AML-193 (cell line): ENCODE measurements around the gene AKNA.
"Not testable (repeated sequence)": the region's sequence is repeated elsewhere in the genome, so short reads cannot be mapped to it uniquely, and the experiment has no call there.

ENCODE experiments used
- DNase-seq, 2 experiments: peaks; one replicate each; lab custom pipeline; 2025; lab: John Stamatoyannopoulos, UW

Gene AKNA

DNA sequence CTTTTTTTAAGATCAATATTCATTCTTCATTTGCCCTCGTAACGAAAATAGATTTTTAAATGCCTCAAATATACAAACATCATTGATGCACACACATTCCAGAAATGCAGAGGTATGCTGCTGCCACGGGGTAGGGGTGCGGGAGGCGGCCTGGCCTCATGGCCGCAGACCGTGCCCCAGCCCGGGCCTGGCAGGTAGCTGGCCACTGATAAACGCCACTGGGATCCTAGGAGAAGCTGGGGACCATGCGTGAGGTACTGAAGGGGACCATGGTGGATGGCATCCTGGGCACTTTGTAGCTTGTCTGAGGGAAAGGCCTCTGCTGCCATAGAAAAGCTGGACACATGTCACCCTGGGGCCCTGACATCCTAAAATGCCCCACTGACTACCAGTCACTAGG is 51.6 kb downstream of the AKNA start:
- DNase-seq: no peak

DNA sequence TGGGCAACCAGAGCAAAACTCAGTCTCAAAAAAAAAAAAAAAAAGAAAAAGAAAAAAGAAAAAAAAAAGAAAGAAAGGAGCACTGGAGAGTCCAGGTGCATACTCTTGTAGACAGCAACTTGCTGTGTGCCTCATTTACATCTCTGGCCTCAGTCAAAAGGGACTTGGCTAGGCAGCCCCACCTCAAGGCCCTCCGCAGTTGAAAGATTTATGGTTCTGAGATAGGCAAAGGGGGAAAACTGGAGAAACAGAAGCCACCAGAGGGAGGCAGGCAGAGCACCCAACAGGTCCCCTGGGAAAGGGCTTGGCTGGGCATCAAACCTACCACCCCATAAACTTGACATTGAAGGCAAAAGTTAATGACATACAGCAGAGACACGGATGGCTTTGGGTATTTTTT is 52.0 kb downstream of the AKNA start:
- no peak for DNase-seq

DNA sequence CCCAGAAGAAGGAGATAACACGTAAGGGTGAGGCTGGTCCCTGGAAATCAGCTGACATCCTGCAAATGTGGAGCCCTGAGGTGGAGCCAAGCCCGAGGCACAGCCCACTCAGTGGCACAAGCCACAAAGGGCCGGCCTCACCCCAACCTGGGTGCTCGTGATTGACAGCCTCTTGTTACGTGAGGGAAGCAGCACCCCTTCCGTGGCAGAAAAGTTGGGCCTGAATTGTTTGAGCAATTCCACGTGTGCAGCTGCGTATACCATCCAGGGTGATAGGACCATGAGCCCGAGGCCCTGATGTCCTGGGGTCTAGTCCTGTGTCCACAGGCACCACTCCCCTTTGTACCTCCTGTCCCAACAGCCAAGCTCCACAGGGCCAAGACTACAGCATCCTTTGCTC is 53.3 kb downstream of the AKNA start:
- no peak for DNase-seq

DNA sequence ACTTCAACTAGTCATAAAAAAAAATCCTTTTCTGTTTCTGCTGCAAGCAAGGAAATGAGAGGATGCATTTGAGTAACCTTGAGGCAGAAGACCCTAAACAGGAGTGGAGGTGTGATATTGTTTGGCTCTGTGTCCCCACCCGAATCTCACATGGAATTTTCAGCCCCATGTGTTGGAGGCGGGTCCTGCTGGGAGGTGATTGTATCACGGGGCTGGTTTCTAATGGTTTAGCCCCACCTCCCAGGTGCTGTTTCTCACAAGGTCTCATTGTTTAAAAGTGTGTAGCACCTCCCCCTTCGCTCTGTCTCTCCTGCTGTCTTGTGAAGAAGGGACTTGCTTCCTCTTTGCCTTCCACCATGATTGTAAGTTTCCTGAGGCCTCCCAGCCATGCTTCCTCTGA is 54.1 kb downstream of the AKNA start:
- not testable (repeated sequence) for DNase-seq

DNA sequence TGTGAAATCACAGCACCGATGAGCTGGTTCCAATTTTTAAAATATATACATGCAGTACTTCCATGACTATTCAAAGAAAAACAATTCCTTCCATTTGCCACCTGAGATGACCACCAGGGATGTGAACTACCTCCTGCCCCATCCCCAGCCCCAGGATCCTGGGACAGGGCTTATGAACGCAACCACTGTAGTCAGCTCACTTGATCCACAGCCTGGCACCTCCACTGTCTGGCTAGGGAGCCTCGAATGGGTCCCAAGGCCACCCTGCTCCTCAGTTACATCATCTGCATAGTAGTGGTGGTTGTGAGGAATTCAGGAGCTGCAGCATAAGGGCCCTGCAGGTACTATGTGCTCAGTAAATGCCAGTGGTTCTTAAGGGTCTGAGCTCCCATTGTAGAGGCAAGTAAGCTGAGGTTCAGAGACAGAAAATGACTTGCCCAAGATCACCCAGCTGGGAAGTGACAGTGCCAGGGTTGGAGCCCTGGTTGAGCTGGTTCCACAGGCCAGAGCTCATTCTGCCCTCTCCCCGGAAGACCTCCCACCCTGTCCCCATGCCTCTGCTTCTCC is 55.2 kb downstream of the AKNA start:
- not testable (repeated sequence) for DNase-seq

DNA sequence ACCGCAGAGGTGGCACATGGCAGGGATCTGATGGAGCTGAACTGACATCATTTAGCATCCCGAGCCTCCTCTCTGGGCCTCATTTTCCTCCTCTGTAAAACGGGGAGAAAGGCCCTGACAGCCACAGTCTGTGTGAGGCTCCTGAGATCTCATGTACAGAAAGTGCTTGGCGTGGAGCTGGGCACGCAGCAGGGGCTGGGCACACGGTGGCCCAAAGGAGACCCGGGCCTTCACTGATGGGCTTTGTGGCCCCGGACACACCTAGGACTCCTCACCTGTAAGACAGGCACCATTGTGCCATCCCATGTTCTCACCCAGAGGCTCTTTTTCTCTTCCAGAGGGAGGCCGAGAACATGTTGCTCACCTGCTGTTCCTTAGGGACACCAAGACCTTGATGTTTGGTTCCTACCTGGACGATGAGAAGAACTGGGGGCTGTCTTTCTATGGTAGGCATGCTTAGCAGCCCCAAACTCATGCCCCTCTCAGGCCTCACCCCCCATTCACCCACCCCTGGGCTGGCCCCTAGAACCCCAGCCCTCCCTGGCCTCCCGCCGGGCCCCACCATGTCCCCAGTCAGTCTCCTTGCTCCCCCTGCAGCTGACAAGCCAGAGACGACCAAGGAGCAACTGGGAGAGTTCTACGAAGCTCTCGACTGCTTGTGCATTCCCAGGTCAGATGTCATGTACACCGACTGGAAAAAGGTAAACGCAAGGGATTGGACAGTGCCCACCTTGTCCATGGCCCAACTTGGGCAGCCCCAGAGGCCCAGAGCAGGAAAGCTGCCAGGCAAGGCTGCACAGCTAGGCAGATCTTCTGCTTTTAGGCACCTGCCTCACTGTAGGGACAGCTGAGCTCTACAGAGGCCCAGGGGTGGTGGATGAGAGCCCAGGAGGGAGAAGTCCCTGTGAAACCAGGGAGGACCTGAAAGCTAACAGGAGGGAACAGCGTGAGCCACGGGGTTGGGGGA is 56.3 kb downstream of the AKNA start:
- not testable (repeated sequence) for DNase-seq

DNA sequence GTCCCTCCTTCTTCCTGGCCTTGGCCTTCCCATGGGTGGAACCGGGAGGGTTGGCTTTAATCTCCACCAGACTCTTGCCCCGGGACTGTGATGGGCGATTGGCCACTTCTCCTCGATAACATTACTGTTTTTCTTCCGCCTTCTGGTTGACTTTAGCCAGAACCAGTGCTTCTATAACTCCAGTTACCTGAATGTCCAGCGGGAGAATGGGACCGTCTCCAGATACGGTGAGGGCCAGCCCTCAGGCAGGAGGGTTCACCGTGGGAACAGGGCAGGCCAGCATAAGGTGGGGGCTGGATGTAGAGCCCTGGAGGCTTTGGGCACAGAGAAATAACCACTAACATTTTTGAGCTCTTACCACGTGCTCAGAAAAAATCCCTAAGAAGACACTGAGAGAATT is 57.1 kb downstream of the AKNA start:
- no peak for DNase-seq

DNA sequence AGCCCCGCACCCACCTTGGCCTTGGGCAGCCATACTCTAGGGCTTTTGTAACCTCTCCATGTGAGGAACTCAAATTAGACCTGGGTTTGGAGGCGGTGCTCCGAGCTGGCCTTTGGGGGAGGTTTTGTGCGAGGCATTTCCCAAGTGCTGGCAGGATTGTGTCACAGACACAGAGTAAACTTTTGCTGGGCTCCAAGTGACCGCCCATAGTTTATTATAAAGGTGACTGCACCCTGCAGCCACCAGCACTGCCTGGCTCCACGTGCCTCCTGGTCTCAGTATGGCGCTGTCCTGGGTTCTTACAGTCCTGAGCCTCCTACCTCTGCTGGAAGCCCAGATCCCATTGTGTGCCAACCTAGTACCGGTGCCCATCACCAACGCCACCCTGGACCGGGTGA is 58.2 kb downstream of the AKNA start, which contains the start of gene ORM2:
Gene ORM2 (plus strand): TSS at position 245 of the 398 bp plus-strand sequence. CDS start 36 bp downstream, at position 281.
- DNase-seq: not testable (repeated sequence)

DNA sequence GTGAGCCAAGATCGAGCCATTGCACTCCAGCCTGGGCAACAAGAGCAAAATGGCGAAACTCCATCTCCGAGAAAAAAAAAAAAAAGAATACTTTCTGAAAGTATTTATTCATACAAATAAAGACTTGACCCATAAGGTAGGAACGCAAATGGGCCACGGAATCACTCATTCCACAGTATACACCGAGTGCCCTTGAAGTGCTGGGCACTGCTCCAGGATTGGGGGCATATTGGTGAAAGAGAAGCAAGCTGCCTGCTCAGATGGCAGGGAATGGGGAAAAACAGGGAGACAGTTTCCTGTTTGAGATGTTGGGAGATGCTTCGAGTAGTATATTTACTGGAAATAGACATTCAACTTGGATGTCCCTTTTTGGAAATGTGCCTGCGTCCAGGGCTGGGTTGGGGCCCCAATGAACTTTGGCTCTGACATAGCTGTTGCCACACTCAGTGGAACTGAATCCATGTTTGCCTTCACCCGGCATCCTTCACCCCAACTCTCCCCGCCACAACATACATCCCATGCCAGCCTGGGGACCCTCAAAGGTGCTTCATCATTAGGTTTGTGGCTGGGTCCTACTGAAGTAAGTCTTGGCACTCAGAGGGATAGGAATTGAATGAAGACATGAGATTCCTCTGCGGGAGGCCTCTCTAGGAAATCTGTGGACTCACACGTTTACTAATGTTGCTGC is 58.7 kb downstream of the AKNA start:
- not testable (repeated sequence) for DNase-seq

DNA sequence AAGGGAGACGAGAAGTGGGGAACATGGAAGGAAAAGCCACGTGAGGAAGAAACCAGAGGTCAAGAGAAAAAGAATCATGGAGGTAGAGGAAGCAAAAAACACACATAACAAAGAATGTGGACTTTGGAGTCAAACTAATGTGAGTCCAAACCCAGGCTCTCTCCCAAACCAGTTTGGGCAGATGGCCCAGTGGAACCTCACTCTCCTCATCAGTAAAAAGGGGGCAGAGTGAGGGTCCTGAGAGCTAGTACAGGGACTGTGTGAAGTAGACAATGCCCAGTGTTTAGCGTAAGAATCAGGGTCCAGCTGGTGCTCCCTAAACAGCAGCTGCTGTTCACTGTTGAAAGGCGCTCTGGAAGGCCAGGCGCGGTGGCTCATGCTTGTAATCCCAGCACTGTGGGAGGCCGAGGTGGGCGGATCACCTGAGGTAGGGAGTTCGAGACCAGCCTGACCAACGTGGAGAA is 59.4 kb downstream of the AKNA start:
- DNase-seq: not testable (repeated sequence)

DNA sequence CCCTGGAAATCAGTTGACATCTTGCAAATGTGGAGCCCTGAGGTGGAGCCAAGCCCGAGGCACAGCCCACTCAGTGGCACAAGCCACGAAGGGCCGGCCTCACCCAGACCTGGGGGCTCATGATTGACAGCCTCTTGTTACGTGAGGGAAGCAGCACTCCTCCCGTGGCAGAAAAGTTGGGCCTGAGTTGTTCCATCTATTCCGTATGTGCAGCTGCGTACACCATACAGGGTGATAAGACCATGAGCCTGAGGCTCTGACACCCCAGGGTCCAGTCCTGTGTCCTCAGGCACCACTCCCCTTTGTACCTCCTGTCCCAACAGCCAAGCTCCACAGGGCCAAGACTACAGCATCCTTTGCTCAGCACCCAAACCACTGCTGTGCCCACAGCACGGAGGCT is 60.0 kb downstream of the AKNA start:
- no peak for DNase-seq

DNA sequence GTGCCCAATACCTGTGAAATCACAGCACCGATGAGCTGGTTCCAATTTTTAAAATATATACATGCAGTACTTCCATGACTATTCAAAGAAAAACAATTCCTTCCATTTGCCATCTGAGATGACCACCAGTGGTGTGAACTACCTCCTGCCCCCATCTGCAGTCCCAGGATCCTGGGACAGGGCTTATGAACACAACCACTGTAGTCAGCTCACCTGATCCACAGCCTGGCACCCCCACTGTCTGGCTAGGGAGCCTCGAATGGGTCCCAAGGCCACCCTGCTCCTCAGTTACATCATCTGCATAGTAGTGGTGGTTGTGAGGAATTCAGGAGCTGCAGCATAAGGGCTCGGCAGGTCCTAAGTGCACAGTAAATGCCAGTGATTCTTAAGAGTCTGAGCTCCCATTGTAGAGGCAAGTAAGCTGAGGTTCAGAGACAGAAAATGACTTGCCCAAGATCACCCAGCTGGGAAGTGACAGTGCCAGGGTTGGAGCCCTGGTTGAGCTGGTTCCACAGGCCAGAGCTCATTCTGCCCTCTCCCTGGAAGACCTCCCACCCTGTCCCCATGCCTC is 62.0 kb downstream of the AKNA start:
- DNase-seq: not testable (repeated sequence)

DNA sequence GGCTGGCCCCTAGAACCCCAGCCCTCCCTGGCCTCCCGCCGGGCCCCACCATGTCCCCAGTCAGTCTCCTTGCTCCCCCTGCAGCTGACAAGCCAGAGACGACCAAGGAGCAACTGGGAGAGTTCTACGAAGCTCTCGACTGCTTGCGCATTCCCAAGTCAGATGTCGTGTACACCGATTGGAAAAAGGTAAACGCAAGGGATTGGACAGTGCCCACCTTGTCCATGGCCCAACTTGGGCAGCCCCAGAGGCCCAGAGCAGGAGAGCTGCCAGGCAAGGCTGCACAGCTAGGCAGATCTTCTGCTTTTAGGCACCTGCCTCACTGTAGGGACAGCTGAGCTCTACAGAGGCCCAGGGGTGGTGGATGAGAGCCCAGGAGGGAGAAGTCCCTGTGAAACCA is 62.8 kb downstream of the AKNA start:
- DNase-seq: not testable (repeated sequence)

DNA sequence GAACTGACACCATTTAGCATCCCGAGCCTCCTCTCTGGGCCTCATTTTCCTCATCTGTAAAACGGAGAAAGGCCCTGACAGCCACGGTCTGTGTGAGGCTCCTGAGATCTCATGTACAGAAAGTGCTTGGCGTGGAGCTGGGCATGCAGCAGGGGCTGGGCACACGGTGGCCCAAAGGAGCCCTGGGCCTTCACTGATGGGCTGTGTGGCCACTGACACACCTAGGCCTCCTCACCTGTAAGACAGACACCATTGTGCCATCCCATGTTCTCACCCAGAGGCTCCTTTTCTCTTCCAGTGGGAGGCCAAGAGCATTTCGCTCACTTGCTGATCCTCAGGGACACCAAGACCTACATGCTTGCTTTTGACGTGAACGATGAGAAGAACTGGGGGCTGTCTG is 63.3 kb downstream of the AKNA start:
- no peak for DNase-seq

DNA sequence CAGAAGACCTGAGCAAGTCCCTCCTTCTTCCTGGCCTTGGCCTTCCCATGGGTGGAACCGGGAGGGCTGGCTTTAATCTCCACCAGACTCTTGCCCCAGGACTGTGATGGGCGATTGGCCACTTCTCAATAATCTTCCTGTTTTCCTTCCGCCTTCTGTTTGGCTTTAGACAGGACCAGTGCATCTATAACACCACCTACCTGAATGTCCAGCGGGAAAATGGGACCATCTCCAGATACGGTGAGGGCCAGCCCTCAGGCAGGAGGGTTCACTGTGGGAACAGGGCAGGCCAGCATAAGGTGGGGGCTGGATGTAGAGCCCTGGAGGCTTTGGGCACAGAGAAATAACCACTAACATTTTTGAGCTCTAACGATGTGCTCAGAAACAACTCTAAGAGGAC is 63.9 kb downstream of the AKNA start:
- not testable (repeated sequence) for DNase-seq

DNA sequence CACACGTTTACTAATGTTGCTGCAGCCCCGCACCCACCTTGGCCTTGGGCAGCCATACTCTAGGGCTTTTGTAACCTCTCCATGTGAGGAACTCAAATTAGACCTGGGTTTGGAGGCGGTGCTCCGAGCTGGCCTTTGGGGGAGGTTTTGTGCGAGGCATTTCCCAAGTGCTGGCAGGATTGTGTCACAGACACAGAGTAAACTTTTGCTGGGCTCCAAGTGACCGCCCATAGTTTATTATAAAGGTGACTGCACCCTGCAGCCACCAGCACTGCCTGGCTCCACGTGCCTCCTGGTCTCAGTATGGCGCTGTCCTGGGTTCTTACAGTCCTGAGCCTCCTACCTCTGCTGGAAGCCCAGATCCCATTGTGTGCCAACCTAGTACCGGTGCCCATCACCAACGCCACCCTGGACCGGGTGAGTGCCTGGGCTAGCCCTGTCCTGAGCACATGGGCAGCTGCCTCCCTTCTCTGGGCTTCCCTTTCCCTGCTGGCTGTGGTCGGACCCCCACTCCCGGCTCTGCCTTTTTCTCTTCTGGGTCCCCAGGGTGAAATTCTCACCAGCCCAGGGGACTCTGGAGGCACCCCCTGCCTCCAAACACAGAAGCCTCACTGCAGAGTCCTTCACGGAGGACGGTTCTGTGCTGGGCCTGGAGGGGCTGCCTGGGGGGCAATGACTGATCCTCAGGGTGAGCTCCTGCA is 64.8 kb downstream of the AKNA start, which contains the start of gene ORM1:
Gene ORM1 (plus strand): TSS at position 268 of the 701 bp plus-strand sequence. CDS start 36 bp downstream, at position 304.
- DNase-seq: not testable (repeated sequence)

DNA sequence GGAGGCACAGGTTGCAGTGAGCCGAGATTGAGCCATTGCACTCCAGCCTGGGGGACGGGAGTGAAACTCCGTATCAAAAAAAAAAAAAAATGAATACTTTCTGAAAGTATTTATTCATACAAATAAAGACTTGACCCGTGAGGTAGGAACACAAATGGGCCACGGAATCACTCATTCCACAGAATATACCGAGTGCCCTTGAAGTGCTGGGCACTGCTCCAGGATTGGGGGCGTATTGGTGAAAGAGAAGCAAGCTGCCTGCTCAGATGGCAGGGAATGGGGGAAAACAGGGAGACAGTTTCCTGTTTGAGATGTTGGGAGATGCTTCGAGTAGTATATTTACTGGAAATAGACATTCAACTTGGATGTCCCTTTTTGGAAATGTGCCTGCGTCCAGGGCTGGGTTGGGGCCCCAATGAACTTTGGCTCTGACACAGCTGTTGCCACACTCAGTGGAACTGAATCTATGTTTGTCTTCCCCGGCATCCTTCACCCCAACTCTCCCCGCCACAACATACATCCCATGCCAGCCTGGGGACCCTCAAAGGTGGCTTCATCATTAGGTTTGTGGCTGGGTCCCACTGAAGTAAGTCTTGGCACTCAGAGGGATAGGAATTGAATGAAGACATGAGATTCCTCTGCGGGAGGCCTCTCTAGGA is 65.5 kb downstream of the AKNA start:
- DNase-seq: not testable (repeated sequence)

DNA sequence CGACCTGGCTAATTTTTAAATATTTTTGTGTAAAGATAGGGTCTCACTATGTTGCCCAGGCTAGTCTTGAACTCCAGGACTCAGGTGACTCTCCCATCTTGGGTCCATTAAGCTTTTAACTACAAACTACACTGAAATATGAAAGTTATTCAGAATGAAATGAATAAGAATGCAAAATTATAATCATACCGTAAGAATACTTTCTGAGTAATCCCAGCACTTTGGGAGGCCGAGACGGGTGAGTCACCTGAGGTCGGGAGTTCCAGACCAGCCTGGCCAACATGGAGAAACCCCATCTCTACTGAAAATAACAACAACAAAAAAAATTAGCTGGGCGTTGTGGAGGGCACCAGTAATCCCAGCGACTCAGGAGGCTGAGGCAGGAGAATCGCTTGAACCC is 66.0 kb downstream of the AKNA start:
- DNase-seq: no peak

DNA sequence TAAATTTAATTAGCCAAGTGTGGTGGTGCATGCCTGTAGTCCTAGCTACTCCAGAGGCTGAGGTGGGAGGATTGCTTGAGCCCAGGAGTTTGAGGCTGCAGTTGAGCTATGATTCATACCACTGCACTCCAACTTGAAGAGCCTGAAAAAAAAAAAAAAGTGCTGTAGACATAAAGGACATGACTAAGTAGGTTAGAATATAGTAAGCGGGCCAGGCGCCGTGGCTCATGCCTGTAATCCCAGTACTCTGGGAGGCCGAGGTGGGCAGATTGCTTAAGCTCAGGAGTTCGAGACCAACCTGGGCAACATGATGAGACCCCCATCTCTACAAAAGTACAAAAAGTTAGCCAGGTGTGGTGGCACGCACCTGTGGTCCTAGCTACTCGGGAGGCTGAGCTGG is 67.1 kb downstream of the AKNA start:
- DNase-seq: not testable (repeated sequence)

DNA sequence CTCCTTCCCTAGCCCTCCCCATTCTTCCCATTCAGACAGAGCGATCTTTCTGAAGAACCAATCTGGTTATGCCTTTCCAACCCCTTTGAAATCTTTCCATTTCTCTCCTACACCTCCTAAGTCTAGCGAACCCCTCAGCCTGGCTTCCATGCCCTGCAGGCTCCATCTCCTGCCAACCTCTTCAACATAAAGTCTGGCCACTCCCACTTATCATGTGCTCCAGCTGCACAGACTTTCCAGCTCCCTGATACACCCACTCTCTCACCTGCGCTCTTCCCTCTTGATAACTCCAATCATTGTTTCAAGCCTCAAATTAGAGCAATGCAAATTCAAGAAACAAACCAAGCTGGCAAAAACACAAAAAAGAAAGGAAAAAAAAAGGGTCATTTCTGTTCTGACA is 68.6 kb downstream of the AKNA start:
- no peak for DNase-seq

DNA sequence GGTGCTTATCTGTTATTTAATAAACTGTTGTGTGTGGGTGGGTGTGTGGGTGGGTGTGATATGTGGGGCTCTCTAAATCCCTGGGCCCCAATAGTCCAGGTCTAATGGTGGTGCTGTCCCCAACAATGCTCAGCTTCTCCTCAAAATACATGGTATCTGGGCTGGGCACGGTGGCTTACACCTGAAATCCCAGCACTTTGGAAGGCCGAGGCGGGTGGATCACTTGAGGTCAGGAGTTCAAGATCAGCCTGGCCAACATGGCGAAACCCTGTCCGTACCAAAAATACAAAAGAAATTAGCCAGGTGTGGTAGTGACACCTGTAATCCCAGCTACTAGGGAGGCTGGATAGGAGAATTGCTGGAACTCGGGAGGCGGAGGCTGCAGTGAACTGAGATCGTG is 69.4 kb downstream of the AKNA start:
- no peak for DNase-seq
